Loucy (cell line): Measurements from ENCODE around the gene SNX7.

Experiments used
- H2AFZ ChIP-seq: fragments of 200-600 bp; sonication (generic); 2 replicates; pipeline ENCODE4 v1.6.0; 2016; ENCODE audit warnings: antibody characterized with exemption, mild to moderate bottlenecking, low read length, moderate library complexity
- H3F3A ChIP-seq: fragments of 200-600 bp; 2 replicates; pipeline ENCODE4 v1.6.0; 2016; ENCODE audit warnings: antibody characterized with exemption, low read depth, mild to moderate bottlenecking
- H3K27me3 ChIP-seq: fragments of 200-600 bp; sonication (generic); 2 replicates; pipeline ENCODE4 v1.6.1; 2014; ENCODE audit warnings: low read length, mild to moderate bottlenecking; ENCODE audit not compliant: insufficient read depth, poor library complexity, severe bottlenecking
- H3K36me3 ChIP-seq: fragments of 200-600 bp; sonication (generic); 2 replicates; pipeline ENCODE4 v1.6.1; 2016; ENCODE audit warnings: low read length; ENCODE audit not compliant: insufficient read depth
- H3K4me1 ChIP-seq: fragments of 200-600 bp; sonication (generic); 2 replicates; pipeline ENCODE4 v1.5.1; 2014; ENCODE audit warnings: low read length, mild to moderate bottlenecking; ENCODE audit not compliant: insufficient read depth, poor library complexity, severe bottlenecking
- H3K4me2 ChIP-seq: fragments of 200-600 bp; sonication (generic); 2 replicates; pipeline ENCODE4 v1.6.0; 2014; ENCODE audit warnings: antibody characterized with exemption, low read length, low read depth, mild to moderate bottlenecking; ENCODE audit not compliant: poor library complexity, severe bottlenecking
- H3K4me3 ChIP-seq: fragments of 200-600 bp; sonication (generic); 2 replicates; pipeline ENCODE4 v1.5.1; 2014; ENCODE audit warnings: low read length, mild to moderate bottlenecking, mixed read lengths; ENCODE audit not compliant: poor library complexity, severe bottlenecking
- H3K79me2 ChIP-seq: fragments of 200-600 bp; sonication (generic); 2 replicates; pipeline ENCODE4 v1.6.1; 2014; ENCODE audit warnings: low read length; ENCODE audit not compliant: insufficient read depth
- H3K9ac ChIP-seq: fragments of 200-600 bp; sonication (generic); 2 replicates; pipeline ENCODE4 v1.6.0; 2014; ENCODE audit warnings: mild to moderate bottlenecking, low read depth, low read length, moderate library complexity; ENCODE audit not compliant: poor library complexity, severe bottlenecking
- H3K9me2 ChIP-seq: fragments of 200-600 bp; sonication (generic); replicated peaks from 2 replicates; pipeline ENCODE4 v1.6.1; 2016; ENCODE audit warnings: low read depth, low read length, mixed read lengths
- H3K9me3 ChIP-seq: fragments of 200-600 bp; sonication (generic); 2 replicates; pipeline ENCODE4 v1.6.1; 2014; ENCODE audit warnings: mild to moderate bottlenecking, antibody characterized with exemption, low read length, low read depth; ENCODE audit not compliant: insufficient read depth
- H4K20me1 ChIP-seq: fragments of 200-600 bp; sonication (generic); 2 replicates; pipeline ENCODE4 v1.6.0; 2014; ENCODE audit warnings: antibody characterized with exemption, low read length, mild to moderate bottlenecking; ENCODE audit not compliant: insufficient read depth, poor library complexity, severe bottlenecking
- CTCF ChIP-seq: fragments of 200-600 bp; sonication (generic); conservative IDR thresholded peaks from 2 replicates; pipeline ENCODE4 v1.5.1; 2014; ENCODE audit warnings: mild to moderate bottlenecking, antibody characterized with exemption, low read length
- EZH2phosphoT487 ChIP-seq: fragments of 200-600 bp; IDR thresholded peaks from 2 replicates; pipeline ENCODE4 v1.6.1; 2018; ENCODE audit warnings: antibody characterized with exemption, mild to moderate bottlenecking, moderate library complexity, borderline replicate concordance

SNX7 gene

GRCh38 chr1:98702976-98703375 lies 41.5 kb downstream of the SNX7 start:
- Histone ChIP-seq H3K4me3 (no peak overlapping the region), H3F3A (no peaks in the 10 kb centered on the region), H4K20me1 (no peaks in the 10 kb centered on the region), H3K79me2 (no peaks in the 10 kb centered on the region), H3K9me2 (no peaks in the 10 kb centered on the region), H3K9me3 (no peaks in the 10 kb centered on the region), H3K4me2 (no peak overlapping the region), H3K27me3 (no peaks in the 10 kb centered on the region), H3K4me1 (no peaks in the 10 kb centered on the region), H2AFZ (no peak overlapping the region), H3K9ac (no peak overlapping the region), H3K36me3 (no peaks in the 10 kb centered on the region)
- TF ChIP-seq CTCF = no peak
- no peak for TF ChIP-seq EZH2phosphoT487

- Histone ChIP-seq H3K9me3 (no peaks in the 10 kb centered on the region), H4K20me1 (no peaks in the 10 kb centered on the region), H3F3A (no peaks in the 10 kb centered on the region), H3K4me2 (no peak overlapping the region), H2AFZ (no peak overlapping the region), H3K4me3 (no peak overlapping the region), H3K9me2 (no peaks in the 10 kb centered on the region), H3K36me3 (no peaks in the 10 kb centered on the region), H3K4me1 (no peaks in the 10 kb centered on the region), H3K79me2 (no peaks in the 10 kb centered on the region), H3K27me3 (no peaks in the 10 kb centered on the region), H3K9ac (no peak overlapping the region)
- TF ChIP-seq CTCF = no peak
- TF ChIP-seq EZH2phosphoT487 = no peak
Measured at GRCh38 chr1:98704474-98704873, 43.0 kb downstream of the SNX7 start.

- Histone ChIP-seq H3K9me2 (no peaks in the 10 kb centered on the region), H3K4me3 (no peak overlapping the region), H3K36me3 (no peaks in the 10 kb centered on the region), H3K27me3 (no peaks in the 10 kb centered on the region), H4K20me1 (no peaks in the 10 kb centered on the region), H3K9ac (no peak overlapping the region), H3K79me2 (no peaks in the 10 kb centered on the region), H3K4me1 (no peaks in the 10 kb centered on the region), H3F3A (no peaks in the 10 kb centered on the region), H2AFZ (no peak overlapping the region), H3K9me3 (no peaks in the 10 kb centered on the region), H3K4me2 (no peak overlapping the region)
- no peak for TF ChIP-seq CTCF
- no peak for TF ChIP-seq EZH2phosphoT487
Measured at GRCh38 chr1:98704971-98705370, 43.5 kb downstream of the SNX7 start.
